Stimulated activated CD4-positive, alpha-beta T cell treated with anti-CD3 and anti-CD28 coated beads, Interleukin-12 subunit alpha, Interleukin-12 subunit beta, amount 100 ng/mL, for 48 hours (primary cell): Measurements from ENCODE around the gene DOP1B.
"Not testable (repeated sequence)": the region's sequence is repeated elsewhere in the genome, so short reads cannot be mapped to it uniquely, and the experiment has no call there.

Experiments used
- DNase-seq, 3 donors: peaks; one replicate each; pipeline ENCODE4 v3.0.0-alpha.2; 2020; ENCODE audit warnings: low read depth in 2 of 3, low spot score in 1 of 3

Gene DOP1B

GRCh38 chr21:36156815-36157670 lies at the start of gene DOP1B:
TSS of gene DOP1B (plus strand) at chr21:36156824. CDS start at chr21:36164734, 7,910 bp downstream.
- peak in 1 of 3 donors; percentile 28 for DNase-seq

GRCh38 chr21:36109868-36110267 lies 46.8 kb upstream of the DOP1B start:
- no peak for DNase-seq

GRCh38 chr21:36111238-36111637 lies 45.4 kb upstream of the DOP1B start:
- DNase-seq, result no peak

- peak in 2 of 3 donors; percentile 30 to 37 for DNase-seq
Observed at GRCh38 chr21:36113647-36114428, 42.8 kb upstream of the DOP1B start.

- no peak for DNase-seq
Observed at GRCh38 chr21:36115138-36115730, 41.4 kb upstream of the DOP1B start.

GRCh38 chr21:36117286-36117741 lies 39.3 kb upstream of the DOP1B start:
- no peak for DNase-seq

- no peak for DNase-seq
Observed at GRCh38 chr21:36120304-36120888, 36.2 kb upstream of the DOP1B start.

GRCh38 chr21:36122977-36123376 lies 33.6 kb upstream of the DOP1B start:
- DNase-seq, result no peak

GRCh38 chr21:36124395-36124794 lies 32.2 kb upstream of the DOP1B start:
- no peak for DNase-seq

GRCh38 chr21:36125512-36126207 lies 31.0 kb upstream of the DOP1B start:
- DNase-seq, result no peak

GRCh38 chr21:36126208-36126565 lies 30.4 kb upstream of the DOP1B start:
- no peak for DNase-seq

GRCh38 chr21:36126621-36127110 lies 30.0 kb upstream of the DOP1B start:
- DNase-seq, result no peak

GRCh38 chr21:36127250-36127904 lies 29.2 kb upstream of the DOP1B start:
- DNase-seq, result no peak

- no peak for DNase-seq
Observed at GRCh38 chr21:36127977-36128376, 28.6 kb upstream of the DOP1B start.

GRCh38 chr21:36129219-36129618 lies 27.4 kb upstream of the DOP1B start:
- DNase-seq, result no peak

GRCh38 chr21:36130414-36130762 lies 26.2 kb upstream of the DOP1B start:
- DNase-seq, result not testable (repeated sequence)

- DNase-seq, result not testable (repeated sequence)
Observed at GRCh38 chr21:36130839-36131238, 25.8 kb upstream of the DOP1B start.

GRCh38 chr21:36132696-36133095 lies 23.9 kb upstream of the DOP1B start:
- DNase-seq, result no peak

- DNase-seq, result peak; percentile 37 to 65 (median 41)
Observed at GRCh38 chr21:36134803-36135390, 21.7 kb upstream of the DOP1B start, which contains the start of gene CBR3. TSS of gene CBR3 (plus strand) at chr21:36135079. CDS start at chr21:36135193, 114 bp downstream.
